Esophagus (tissue), 2 donors: ENCODE measurements around the gene SLC51B. TPM values are rescaled to one million over a fixed set of nuclear protein-coding genes. Genes with fewer than 3 reads are reported as not detected.
"Not testable (repeated sequence)": the region's sequence is repeated elsewhere in the genome, so short reads cannot be mapped to it uniquely, and the experiment has no call there.

Experiments
- H3K27ac ChIP-seq, 2 donors: one replicate each; pipeline ENCODE4 v1.5.1; 2013; ENCODE audit warnings: low read depth in 2 of 2, mild to moderate bottlenecking in 2 of 2, inconsistent platforms in 1 of 2, low read length in 1 of 2, moderate library complexity in 1 of 2
- H3K27me3 ChIP-seq, 2 donors: one replicate each; pipeline ENCODE4 v1.6.1; 2013; ENCODE audit warnings: low read length in 2 of 2, control low read depth in 1 of 2, mild to moderate bottlenecking in 1 of 2; ENCODE audit not compliant: insufficient read depth in 2 of 2, control insufficient read depth in 1 of 2
- H3K36me3 ChIP-seq, 2 donors: one replicate each; pipeline ENCODE4 v1.6.1; 2013; ENCODE audit warnings: low read length in 1 of 2; ENCODE audit not compliant: control insufficient read depth in 2 of 2, insufficient read depth in 2 of 2
- H3K4me1 ChIP-seq, 2 donors: one replicate each; pipeline ENCODE4 v1.6.1; 2013; ENCODE audit warnings: low read length in 1 of 2; ENCODE audit not compliant: control insufficient read depth in 2 of 2, insufficient read depth in 2 of 2
- H3K4me3 ChIP-seq, 2 donors: one replicate each; pipeline ENCODE4 v1.5.1; 2013; ENCODE audit warnings: low read length in 2 of 2, mild to moderate bottlenecking in 2 of 2, low read depth in 1 of 2, moderate library complexity in 1 of 2
- H3K9me3 ChIP-seq, 2 donors: one replicate each; pipeline ENCODE4 v1.6.1; 2013; ENCODE audit warnings: mild to moderate bottlenecking in 2 of 2, low read depth in 1 of 2, low read length in 1 of 2, moderate library complexity in 1 of 2; ENCODE audit not compliant: control insufficient read depth in 2 of 2, insufficient read depth in 1 of 2
- WGBS, 2 donors: extraction: QIAGEN DNeasy Blood & Tissue Kit; methylation state at CpG; one replicate each; pipeline ENCODE4 v1.1.7; 2013; 5-methylcytosine and 5-hydroxymethylcytosine counted together
- polyA plus RNA-seq, 2 donors: library from polyadenylated mRNA; stranded (reverse); fragments of 200-250 nt; gene quantifications; one replicate each; pipeline ENCODE4 v1.2.3, GENCODE V29; 2013
- donor health status: healthy with polysubstance abuse.
- donor health status: Bipolar disorder and iron deficiency.

The SLC51B gene
- polyA plus RNA-seq, 2 donors = 0.08 to 0.12 TPM

GRCh38 chr15:65095011-65095746 is 50.0 kb downstream of the SLC51B start:
- Histone ChIP-seq H3K27me3 (no peaks in the 10 kb centered on the region), H3K36me3 (peaks cover 5 to 13% of the 10 kb centered on the region in 2 donors), H3K27ac (peak overlapping the region in 1 of 2 donors; percentile 70), H3K4me3 (no peak overlapping the region), H3K9me3 (no peaks in the 10 kb centered on the region), H3K4me1 (peaks cover 4 to 15% of the 10 kb centered on the region in 2 donors)
- 48 to 52% methylated on average over 5 of the region's 5 CpGs for WGBS, 2 donors

- Histone ChIP-seq H3K4me3 (no peak overlapping the region), H3K27me3 (no peaks in the 10 kb centered on the region), H3K27ac (peak overlapping the region in 1 of 2 donors; percentile 45), H3K4me1 (peaks cover 4 to 15% of the 10 kb centered on the region in 2 donors), H3K36me3 (peaks cover 5 to 14% of the 10 kb centered on the region in 2 donors), H3K9me3 (no peaks in the 10 kb centered on the region)
- 84% methylated on average over 6 of the region's 6 CpGs for WGBS, 2 donors
Measured at GRCh38 chr15:65095747-65096104, 50.5 kb downstream of the SLC51B start.

GRCh38 chr15:65096481-65097385 is 51.5 kb downstream of the SLC51B start:
- peaks cover 4 to 24% of the 10 kb centered on the region in 2 donors for H3K4me1 ChIP-seq
- H3K36me3 ChIP-seq = peaks cover 5 to 17% of the 10 kb centered on the region in 2 donors
- H3K27ac ChIP-seq = no peak overlapping the region
- no peaks in the 10 kb centered on the region for H3K9me3 ChIP-seq
- no peak overlapping the region for H3K4me3 ChIP-seq
- 85 to 90% methylated on average over 6 of the region's 6 CpGs for WGBS, 2 donors
- H3K27me3 ChIP-seq = no peaks in the 10 kb centered on the region

GRCh38 chr15:65097651-65098263 is 52.6 kb downstream of the SLC51B start:
- peaks cover 5 to 22% of the 10 kb centered on the region in 2 donors for H3K36me3 ChIP-seq
- H3K4me1 ChIP-seq = peaks cover 4 to 26% of the 10 kb centered on the region in 2 donors
- no peaks in the 10 kb centered on the region for H3K9me3 ChIP-seq
- H3K4me3 ChIP-seq = no peak overlapping the region
- H3K27ac ChIP-seq = no peak overlapping the region
- H3K27me3 ChIP-seq = no peaks in the 10 kb centered on the region
- 91 to 97% methylated on average over 7 of the region's 7 CpGs for WGBS, 2 donors

- no peak overlapping the region for H3K27ac ChIP-seq
- no peaks in the 10 kb centered on the region for H3K9me3 ChIP-seq
- peaks cover 4 to 23% of the 10 kb centered on the region in 2 donors for H3K4me1 ChIP-seq
- 93 to 94% methylated on average over 5 of the region's 5 CpGs for WGBS, 2 donors
- peaks cover 5 to 22% of the 10 kb centered on the region in 2 donors for H3K36me3 ChIP-seq
- H3K4me3 ChIP-seq = no peak overlapping the region
- no peaks in the 10 kb centered on the region for H3K27me3 ChIP-seq
Measured at GRCh38 chr15:65099336-65099735, 54.1 kb downstream of the SLC51B start.

- H3K27me3 ChIP-seq, H3K4me3 ChIP-seq, H3K9me3 ChIP-seq: not testable (repeated sequence)
- H3K4me1 ChIP-seq = peaks cover 0 to 18% of the 10 kb centered on the region in 2 donors
- peak overlapping the region in 1 of 2 donors; percentile 71 for H3K27ac ChIP-seq
- peaks cover 5 to 22% of the 10 kb centered on the region in 2 donors for H3K36me3 ChIP-seq
- 83% methylated on average over 10 of the region's 10 CpGs for WGBS, 2 donors
Measured at GRCh38 chr15:65099801-65100200, 54.6 kb downstream of the SLC51B start.

GRCh38 chr15:65100442-65100841 is 55.3 kb downstream of the SLC51B start:
- Histone ChIP-seq H3K27ac (peak overlapping the region; percentile 69 to 89), H3K9me3 (no peaks in the 10 kb centered on the region), H3K4me1 (peaks cover 0 to 12% of the 10 kb centered on the region in 2 donors), H3K36me3 (peaks cover 5 to 22% of the 10 kb centered on the region in 2 donors), H3K27me3 (no peaks in the 10 kb centered on the region), H3K4me3 (no peak overlapping the region)
- WGBS, 2 donors = 49 to 52% methylated on average over 7 of the region's 7 CpGs

GRCh38 chr15:65101411-65101890 is 56.3 kb downstream of the SLC51B start:
- peak overlapping the region; percentile 69 to 89 for H3K27ac ChIP-seq
- H3K4me3 ChIP-seq = no peak overlapping the region
- peaks cover 5 to 27% of the 10 kb centered on the region in 2 donors for H3K36me3 ChIP-seq
- H3K4me1 ChIP-seq = peaks cover 0 to 11% of the 10 kb centered on the region in 2 donors
- WGBS, 2 donors = 25 to 41% methylated on average over 9 of the region's 9 CpGs
- H3K9me3 ChIP-seq = no peaks in the 10 kb centered on the region
- no peaks in the 10 kb centered on the region for H3K27me3 ChIP-seq
